HCEC 1CT (cell line): ENCODE data around the gene DLK2.
A peak's percentile ranks its signal among the peaks of the same experiment; 100 is the strongest.
"Not testable (repeated sequence)": the region's sequence is repeated elsewhere in the genome, so short reads cannot be mapped to it uniquely, and the experiment has no call there.

Source experiments
- DNase-seq: peaks from one replicate; pipeline ENCODE4 v3.0.0-alpha.2; 2017

DLK2 gene

DNA sequence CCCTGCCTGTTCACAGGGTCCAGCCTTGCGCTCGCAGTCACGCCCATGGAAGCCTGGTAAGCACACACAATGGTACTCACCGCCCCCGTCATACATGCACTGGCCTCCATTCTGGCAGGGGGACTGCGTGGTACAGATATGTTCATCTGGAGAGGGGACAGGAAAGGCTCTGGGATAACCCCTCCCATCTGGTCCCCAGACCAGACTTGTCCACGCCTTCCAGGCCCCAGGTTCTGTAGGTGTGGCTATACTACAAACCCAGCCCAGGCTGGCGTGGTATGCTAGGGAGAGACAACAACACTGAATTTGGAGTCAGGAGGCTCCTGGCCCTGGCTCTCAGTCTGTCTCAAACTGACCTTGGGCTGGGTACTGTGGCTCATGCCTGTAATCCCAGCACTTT is 3.4 kb downstream of the DLK2 start:
- DNase-seq = no peak

DNA sequence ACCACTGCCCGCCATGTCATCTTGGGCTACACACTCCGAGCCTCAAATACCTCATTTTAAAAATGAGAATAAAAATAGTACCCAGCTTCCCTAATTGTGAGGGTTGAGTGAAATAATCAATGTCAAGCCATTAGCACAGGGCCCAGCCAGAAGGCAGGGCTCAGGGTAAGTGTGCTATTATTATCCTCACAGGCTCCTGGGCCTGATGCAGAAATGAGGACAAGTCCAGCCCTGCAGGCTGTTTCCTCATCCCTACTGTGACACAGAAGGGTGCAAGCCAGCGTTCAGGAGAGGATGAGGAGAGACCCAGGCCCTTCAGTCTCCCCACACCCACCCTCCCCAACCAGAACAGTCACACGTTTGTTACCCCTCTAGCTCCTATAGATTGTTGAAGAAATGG is 4.0 kb downstream of the DLK2 start:
- DNase-seq = no peak

DNA sequence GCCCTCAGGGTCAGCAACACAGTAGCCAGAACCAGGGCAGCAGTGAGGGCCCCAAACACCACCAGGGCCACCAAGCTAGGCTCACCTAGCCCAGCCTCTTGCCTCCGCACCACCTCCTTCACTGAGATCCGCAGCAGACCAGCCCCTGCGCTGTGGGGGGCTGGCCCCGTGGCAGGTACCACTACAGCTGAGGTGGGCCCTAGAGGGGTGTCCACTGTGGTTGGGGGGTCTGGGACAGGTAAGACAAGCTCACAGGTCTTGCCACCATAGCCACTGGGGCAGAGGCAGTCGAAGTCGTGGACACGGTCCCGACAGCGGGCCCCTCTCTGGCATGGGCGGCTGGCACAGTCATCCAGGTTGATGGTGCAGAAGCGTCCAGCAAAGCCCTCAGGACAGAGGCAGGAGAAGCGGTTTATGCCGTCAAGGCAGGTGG is 4.6 kb downstream of the DLK2 start:
- DNase-seq = no peak

DNA sequence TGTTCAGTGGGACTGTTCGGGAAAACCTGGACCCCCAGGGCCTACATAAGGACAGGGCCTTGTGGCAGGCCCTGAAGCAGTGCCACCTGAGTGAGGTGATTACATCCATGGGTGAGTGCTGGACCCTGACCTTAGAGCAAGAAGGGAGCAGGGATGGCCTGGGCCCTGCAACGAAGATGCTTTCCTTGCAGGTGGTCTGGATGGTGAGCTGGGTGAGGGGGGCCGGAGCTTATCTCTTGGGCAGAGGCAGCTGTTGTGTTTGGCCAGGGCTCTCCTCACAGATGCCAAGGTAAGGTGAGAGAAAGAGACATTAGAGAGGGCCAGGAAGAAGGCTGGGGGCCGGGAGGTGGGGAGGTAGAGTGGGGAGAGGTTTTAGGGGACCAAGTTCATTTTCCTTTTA is 6.4 kb downstream of the DLK2 start:
- DNase-seq = no peak

DNA sequence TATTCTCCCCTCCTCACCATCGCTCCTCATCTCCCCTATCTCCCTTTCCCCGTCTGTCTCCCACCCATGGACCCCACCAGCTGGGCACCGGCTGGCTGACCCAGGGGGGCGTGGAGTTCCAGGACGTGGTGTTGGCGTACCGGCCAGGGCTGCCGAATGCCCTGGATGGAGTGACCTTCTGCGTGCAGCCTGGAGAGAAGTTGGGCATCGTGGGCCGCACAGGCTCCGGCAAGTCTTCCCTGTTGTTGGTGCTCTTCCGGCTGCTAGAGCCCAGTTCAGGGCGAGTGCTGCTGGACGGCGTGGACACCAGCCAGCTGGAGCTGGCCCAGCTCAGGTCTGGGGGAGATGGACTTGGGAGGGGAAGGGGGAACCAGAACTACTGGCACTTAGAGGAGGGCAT is 7.7 kb downstream of the DLK2 start:
- DNase-seq = no peak

DNA sequence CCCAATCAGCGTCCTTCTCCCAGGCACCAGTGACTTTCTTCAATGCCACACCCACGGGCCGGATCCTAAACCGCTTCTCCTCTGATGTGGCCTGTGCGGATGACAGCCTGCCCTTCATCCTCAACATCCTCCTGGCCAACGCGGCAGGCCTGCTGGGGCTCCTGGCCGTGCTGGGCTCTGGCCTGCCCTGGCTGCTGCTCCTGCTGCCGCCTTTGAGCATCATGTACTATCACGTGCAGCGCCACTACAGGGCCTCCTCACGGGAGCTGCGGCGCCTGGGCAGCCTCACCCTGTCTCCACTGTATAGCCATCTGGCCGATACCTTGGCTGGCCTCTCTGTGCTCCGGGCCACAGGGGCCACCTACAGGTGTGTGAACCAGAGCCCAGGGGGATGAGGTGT is 9.8 kb downstream of the DLK2 start:
- no peak for DNase-seq

DNA sequence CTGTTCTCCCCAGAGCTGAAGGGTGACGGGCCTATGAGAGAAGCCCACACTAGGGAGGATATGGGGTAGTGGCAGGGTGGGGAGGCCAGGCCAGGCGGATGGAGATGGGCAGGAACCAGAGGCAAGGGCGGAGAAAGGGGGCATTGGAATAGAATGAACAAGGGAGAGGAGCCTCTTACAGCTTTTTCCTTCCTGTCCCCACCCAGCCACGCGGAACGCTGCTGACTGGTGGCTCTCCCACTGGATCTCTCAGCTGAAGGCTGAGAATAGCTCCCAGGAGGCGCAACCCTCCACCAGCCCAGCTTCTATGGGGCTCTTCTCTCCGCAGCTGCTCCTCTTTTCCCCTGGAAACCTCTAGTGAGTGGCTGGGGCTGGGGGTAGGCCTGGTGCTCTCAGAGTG is 10.8 kb downstream of the DLK2 start:
- no peak for DNase-seq

DNA sequence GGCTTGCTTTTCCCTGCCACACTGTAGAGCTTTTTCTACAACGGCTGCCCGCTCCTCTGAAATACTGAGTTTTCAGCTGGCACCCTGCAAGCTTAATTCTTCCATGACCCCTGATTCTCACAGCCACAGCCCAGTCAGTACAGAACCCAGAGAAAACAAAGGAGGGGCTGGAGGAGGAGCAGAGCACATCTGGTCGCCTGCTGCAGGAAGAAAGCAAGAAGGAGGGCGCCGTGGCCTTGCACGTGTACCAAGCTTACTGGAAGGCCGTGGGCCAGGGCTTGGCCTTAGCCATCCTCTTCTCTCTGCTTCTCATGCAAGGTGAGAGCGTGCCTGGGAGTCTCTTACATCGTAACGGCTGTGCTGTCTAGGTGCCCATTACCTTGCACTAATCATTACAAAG is 11.3 kb downstream of the DLK2 start:
- no peak for DNase-seq

DNA sequence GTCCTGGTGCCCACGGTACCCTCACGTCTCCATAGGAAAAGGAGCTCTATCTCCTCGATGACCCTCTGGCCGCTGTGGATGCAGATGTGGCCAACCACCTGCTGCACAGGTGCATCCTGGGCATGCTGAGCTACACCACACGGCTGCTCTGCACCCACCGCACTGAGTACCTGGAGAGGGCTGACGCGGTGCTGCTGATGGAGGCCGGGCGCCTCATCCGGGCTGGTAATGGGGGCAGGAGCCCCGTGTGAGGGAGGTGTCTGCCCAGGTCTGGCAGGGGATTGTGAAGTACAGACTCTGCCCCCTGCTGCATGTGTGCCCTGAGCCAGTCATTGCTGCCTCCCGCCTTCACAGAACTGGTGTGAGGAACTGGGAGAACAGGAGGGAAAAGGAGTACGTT is 12.4 kb downstream of the DLK2 start:
- no peak for DNase-seq

DNA sequence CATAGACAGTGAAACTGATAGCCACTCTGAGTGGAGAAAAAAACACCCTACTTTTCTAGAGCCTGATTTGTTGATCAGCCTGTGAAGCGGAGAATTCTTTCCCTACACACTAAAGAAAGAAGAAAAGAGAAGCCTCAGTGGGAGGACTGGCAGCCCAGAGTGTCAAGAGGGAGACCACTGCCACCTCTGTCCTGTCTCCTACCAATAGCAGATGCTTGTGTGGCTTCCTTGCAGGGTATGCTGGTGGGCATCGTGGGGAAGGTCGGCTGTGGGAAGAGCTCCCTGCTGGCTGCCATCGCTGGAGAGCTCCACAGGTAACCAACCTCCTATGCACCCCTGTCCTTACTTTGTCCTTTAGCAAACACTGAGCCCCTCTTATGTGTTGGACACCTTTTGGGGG is 17.6 kb downstream of the DLK2 start:
- DNase-seq = no peak

DNA sequence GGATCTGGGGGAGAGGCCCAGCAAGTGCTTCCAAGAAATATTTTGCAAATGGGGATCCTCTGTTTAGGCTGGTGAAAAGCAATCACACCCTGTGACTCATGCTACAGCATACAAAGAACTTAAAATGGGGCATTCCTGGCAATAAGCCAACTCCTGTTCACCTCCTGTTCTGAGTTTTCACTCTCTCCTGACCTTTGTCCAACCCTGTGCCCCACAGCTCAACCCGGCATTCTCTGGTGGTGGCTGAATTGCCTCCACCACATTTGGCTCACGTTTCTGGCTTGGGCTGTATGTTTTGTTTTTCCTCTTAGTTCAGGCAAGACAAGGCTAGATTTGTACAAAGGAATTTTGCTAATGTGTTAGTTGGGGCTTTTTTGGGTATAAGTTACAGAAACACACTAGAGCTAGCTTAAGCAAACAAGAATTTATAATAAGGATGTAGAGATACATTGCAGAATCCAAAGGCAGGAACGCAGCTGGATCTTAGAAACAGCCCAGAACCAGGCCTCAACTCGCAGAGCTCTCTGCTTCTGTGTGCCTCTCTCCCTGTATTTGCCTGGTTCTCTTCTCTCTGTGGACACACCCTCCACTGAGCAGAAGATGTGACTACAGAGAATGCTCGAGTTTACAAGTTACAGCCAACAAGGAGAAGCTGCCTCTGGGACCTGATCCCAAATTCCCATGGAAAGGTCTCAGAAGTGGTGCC is 18.6 kb downstream of the DLK2 start:
- DNase-seq = peak; percentile 64

DNA sequence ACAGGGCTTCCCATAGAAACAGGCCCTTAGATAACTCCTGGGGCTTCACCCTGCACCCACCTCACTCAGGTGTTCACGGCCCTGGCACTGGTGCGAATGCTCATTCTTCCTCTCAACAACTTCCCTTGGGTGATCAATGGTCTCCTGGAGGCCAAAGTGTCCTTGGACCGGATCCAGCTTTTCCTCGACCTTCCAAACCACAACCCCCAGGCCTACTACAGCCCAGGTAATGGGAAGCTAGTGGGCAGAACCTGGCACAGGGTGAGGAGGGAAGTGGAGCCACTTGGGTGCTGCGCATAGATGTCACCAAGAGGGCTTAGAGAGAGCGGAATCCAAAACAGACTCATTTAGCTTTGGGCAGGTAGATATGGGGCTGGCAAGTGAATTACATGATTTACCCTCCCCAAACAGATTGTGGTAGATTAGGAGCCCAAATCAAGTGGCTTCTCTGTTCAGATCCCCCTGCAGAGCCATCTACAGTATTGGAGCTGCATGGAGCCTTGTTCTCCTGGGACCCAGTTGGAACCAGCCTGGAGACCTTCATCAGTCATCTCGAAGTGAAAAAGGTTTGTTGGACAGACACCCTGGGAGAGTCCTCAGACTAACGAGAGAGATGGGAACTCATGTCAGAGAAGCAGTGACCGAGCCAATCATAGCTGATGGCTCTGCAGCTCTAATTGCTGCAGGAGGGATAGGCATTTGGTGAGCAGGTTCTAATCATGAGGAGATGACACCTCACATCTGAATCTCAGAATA is 19.5 kb downstream of the DLK2 start:
- DNase-seq = no peak

DNA sequence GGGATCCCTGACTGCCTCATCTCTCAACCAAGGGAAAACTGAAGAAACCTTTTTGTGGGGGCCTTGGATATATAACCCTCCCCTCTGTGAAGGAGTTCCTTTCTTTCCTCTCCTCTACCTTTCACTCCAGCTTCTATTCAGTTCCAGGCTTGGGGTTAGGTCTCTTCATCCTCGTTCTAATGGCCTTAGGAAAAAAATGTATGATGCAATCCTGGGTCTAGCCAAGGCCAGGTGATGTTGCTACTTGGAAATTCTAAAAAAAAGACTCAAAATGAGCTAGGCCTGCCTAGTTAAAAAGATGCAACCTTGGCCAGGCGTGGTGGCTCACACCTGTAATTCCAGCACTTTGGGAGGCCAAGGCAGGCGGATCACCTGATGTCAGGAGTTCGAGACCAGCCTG is 20.4 kb downstream of the DLK2 start:
- no peak for DNase-seq

DNA sequence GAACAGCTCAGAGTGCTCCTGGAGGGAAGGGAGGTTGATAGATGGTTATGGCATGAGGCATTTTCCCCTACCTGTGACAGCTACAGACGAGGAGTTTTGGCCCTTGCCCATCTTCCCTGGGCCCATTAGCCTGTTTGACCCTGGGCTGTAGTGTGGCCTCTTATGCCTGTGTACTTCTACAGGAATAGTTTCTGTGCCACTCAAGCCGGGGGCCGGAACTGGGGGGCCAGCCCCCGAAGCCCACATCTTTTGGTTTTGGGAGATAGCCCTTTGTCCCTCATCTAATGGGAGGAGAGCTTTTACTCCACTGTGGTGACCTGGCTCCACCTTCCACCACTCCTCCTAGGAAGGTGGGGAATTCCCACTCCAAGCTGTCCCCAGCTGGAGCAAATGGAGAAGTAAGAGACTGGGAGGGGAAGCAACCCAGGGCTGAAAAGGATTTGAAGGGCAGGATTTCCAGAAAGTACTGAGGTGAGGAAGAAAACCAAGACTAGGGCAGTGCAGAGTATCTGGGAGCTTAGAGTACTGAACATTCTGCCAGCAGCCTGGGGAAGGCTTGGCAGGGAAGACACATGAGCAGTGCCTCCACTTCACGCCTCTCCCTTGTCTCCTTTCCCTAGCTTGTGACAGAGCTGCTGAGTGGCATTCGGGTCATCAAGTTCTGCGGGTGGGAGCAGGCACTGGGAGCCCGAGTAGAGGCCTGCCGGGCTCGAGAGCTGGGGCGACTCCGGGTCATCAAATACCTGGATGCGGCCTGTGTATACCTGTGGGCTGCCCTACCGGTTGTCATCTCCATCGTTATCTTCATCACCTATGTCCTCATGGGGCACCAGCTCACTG is 21.1 kb downstream of the DLK2 start:
- DNase-seq = no peak

DNA sequence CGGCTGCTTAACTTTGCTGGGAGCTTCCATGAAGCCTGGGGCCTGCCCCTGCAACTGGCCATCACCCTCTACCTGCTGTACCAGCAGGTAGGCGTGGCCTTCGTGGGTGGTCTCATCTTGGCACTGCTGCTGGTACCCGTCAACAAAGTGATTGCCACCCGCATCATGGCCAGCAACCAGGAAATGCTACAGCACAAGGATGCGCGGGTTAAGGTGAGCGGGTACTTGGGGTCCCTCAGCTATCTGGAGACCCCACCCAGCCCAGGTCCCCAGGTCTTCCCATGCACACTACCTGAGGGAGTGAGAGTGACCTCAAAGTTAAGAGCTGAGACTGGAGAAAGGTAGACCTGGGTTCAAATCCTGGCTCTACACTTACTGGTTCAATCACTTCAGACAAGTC is 22.2 kb downstream of the DLK2 start:
- DNase-seq = no peak

DNA sequence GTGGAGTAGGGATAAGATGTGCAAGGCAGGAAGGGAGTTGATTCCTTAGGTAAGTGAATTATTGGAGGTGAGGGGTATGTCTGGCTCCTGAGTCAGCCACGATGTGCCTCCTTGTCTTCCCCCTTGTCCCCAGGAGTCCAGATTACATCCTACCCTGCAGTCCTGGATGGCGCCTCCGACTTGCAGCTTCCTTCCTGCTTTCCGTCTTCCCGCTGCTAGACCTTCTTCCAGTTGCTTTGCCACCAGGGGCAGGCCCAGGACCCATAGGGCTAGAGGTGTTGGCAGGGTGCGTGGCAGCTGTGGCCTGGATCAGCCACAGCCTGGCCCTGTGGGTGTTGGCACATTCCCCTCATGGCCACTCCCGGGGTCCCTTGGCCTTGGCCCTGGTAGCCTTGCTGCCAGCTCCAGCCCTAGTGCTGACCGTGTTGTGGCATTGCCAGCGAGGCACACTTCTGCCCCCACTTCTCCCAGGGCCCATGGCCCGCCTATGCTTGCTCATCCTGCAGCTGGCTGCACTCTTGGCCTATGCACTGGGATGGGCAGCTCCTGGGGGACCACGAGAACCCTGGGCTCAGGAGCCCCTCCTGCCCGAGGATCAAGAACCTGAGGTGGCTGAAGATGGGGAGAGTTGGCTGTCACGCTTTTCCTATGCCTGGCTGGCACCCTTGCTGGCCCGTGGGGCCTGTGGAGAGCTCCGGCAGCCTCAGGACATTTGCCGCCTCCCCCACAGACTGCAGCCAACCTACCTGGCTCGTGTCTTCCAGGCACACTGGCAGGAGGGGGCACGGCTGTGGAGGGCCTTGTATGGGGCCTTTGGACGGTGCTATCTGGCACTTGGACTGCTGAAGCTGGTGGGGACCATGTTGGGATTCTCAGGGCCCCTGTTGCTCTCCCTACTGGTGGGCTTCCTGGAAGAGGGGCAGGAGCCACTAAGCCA is 23.1 kb downstream of the DLK2 start:
- DNase-seq = no peak

DNA sequence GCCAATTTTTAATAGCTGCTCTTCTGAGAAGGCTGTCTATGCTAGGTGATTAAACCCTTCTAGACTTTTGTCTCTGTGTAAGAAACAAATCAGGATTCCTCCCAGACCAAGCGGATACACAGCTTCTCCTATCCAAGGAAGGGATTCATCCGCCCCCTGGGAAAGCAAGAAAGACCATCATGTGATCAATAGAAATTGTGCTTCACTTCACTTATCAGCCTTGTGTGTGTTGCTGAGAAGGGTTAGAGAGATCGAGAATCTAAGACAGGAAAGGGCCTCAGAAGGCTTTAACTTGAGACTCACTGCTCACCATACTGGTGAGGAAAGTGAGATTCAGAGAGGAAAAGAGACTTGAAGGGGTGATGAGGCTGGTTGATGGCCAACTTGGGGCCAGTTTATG is 26.5 kb downstream of the DLK2 start:
- DNase-seq = no peak

DNA sequence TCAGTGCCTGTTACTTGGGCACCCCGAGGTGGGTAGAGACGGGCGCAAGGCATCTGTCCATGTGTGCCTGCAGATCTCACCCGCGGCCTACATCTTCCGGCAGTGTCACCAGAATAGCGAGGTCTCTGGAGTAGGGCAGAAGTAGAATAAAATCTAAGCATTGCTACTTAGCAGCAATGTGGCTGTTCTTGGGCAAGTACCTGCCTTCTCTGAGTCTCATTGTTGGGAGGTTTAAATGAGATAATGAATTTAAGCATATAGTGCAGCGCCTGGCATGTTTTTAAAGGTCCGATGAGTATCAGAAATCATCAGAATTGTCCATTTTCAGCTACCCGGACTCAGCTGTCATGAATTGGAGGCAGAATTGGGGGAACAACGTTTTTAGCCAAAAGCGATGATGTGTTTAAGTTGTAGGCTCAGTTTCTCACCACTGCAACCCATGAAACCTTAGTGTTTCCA is 27.2 kb downstream of the DLK2 start:
- DNase-seq = peak; percentile 23

DNA sequence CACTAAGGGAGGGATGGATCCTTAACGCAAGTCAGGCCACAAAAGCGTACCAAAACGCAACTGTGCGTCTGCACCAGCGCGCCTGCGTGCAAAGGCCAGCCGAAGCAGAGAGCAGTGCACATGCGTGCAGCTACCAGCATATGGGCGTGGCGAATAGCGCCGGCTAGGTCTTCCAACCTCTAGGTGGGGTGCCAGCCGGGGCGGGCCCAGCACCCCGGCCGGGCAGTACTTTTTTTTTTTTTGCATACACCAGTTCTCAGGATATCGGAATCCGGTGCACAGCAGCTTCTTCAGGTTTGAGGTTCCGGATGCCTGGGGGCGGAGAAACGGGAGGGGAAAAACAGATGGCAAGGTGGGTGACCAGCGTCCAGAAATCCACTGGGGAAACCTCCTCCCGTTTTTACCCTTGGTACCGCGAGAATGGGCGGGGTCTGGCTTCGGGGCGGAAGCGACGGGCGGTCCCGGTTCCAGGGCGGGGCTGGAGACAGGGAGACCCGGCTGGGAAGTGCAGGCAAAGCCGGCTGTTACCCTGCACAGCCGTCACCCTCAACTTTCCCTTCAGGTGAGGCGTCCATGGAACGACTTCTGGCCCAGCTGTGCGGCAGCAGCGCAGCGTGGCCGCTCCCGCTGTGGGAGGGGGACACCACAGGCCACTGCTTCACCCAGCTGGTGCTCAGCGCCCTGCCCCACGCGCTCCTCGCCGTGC is 27.8 kb downstream of the DLK2 start, which contains the start of gene ABCC10:
TSS of gene ABCC10 (plus strand) at position 136 of the 706 bp plus-strand sequence. CDS start at position 574, 438 bp downstream.
- peak; percentile 95 for DNase-seq

DNA sequence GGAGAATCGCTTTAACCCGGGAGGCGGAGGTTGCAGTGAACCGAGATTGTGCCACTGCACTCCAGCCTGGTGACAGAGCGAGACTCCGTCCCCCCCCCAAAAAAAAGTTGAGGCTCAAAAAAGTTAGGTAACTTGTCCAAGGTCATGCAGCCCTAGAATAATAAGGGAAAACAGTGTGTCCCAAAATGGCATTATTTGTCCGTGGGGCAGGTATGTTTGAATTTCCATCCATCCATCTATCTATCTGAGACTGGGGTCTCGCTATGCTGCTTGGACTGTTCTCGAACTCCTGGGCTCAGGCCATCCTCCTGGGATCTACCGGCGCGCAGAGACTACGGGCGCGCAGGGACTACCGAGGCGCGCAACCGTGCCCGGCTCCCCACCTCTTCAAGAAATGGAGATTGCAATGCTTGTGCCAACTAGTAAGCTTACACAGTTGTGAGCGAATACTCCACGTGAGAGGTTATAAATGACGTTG is 28.4 kb downstream of the DLK2 start:
- DNase-seq = no peak

DNA sequence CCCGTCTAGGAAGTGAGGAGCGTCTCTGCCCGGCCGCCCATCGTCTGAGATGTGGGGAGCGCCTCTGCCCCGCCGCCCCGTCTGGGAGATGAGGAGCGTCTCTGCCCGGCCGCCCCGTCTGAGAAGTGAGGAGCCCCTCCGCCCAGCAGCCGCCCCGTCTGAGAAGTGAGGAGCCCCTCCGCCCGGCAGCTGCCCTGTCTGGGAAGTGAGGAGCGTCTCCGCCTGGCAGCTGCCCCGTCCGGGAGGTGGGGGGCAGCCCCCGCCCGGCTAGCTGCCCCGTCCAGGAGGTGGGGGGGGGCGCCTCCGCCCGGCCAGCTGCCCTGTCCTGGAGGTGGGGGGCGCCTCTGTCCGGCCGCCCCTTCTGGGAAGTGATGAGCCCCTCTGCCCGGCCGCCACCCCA is 30.3 kb downstream of the DLK2 start:
- DNase-seq = not testable (repeated sequence)

DNA sequence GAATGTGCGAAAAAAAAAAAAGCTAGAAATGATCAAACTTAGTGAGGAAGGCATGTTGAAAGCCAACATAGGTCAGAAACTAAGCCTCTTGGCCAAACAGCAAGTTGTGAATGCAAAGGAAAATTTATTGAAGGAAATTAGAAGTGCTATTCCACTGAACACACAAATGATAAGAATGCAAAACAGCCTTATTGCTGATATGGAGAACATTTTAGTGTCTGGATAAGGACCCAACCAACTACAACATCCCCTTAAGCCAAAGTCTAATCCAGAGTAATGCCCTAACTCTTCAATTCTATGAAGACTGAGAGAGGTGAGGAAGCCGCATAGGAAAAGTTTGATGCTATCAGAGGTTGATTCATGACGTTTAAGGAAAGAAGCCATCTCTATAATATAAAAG is 33.5 kb downstream of the DLK2 start:
- DNase-seq = no peak
